NCI-H2029 treated with DMSO at 0.1 percent for 48 hours (cell line): ENCODE data around the gene RAB32.

Experiments used
- DNase-seq: peaks from one replicate; lab custom pipeline; 2025; lab: John Stamatoyannopoulos, UW

Gene RAB32

DNA sequence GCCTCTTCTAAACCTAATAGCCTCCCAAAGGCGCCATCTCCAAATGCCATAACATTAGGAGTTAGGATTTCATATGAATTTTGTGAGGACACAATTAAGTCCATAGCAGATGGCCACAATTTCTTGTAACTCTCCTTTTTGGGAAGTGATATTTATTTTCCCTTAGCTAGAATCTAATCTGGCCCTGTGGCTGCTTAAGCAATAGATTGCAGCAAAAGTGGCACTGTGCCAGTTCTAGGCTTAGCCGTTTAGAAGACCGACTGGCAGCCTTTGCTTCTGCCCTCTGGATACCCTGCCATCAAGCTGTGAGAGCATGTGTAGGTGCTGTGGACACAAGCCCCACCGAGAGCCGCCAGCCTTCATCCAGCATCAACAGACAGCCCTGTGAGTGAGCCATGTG is 39.2 kb downstream of the RAB32 start:
- DNase-seq, result no peak

DNA sequence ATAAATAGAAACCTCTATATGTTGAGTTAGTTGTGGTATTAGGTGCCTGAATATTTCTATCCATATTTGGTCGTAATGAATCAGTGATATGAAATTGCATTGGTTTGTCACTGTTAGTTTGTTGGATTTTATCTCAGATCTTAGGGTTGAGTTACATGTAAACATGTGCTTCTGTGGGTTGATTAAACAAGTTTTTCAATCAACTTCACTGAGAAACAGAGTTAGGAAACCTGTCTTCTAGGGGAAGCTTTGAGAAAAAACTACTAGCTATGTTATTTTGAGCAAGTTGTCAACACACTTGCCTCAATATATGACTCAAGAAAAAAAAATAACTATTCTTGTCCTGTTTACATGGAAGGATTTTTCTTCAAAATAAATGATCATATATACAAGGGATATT is 40.3 kb downstream of the RAB32 start:
- no peak for DNase-seq

DNA sequence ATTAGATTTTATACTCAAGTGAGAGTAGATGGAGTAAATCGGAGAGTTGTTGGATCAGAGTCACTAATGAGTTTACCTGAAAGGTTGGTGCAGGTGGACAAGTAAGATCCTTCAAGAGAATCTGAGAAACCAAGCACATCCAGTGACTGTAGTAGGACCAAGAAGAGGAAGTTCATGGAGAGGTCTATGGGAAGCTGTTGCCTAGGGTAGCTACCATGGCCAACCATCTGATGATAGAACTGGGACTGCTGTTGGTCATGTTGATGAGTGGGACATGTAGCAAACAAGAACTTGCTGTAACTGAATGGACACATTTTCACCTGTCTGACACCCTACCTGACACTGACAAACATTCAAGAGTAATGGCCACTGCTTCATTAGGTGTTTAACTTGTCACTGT is 43.8 kb downstream of the RAB32 start:
- no peak for DNase-seq

DNA sequence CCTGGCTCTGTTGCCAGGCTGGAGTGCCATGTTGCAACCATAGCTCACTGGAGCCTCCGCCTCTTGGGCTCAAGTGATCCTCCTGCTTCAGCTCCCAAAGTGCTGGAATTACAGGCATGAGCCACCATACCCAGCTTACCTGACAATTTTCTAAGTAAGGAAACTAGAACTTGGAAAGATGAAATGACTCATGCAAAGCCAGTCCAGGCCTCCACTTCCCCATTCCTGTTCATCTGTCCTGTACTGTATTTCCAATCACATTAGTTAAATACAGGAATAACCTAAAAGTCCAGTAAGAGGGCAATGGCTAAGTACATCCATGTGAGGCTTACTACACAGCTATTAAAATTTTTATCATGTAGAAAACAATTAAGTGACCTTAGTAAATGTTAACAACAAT is 46.9 kb downstream of the RAB32 start:
- no peak for DNase-seq

DNA sequence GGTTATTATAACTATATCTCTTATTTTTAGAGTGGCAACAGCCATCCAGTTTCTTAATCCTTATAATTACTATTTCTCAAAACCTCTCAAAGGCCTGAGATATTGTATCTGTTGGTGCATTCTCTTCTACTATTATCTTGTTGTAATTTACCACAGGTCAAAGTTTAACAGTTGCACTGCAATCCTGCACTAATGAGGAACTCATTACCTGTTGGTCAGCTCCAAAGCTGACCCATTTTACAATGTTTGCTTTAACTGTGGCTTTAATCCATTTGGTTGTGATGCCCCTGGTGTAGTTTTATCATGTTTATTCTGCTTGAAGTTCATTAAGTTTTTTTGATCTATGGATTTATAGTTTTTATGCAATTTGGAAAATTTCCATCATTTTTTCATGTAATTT is 48.8 kb downstream of the RAB32 start:
- DNase-seq, result no peak

DNA sequence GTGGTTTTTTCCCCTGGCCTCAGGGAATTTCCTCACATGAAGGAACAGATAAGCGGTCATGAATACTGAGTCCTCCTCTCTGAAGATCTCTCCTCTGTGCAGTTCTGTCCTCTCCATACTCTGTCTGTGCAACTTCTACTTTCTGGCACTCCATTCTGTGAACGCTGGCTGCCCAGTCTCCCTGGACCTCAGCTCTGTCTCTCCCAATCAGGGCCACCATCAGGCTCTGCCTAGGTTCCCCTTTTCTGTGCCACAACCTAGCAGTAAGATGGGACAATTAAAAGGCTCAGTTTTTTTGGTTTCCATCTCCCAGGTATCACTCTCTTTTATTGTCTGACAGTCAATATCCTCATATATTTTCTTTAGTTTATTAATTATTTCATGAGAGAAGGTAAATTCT is 50.4 kb downstream of the RAB32 start:
- no peak for DNase-seq

DNA sequence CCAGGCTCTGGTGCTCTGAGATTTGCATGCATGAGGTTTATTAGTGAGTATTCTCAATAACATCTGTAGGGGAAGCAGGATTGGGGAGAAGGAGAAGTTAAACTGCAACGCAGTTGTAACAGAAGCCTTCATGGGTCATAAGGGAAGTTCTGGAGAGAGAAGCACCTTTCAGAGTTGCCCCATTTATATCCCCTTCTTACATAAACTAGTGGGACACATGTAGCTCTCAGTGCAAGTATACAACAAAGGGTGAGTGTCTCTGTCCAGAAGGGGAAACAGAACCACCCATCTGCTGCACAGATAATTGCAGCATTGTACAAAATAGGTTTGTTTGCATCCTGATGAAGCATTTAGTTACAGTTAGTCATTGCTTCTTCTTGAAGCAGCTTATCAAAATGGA is 50.9 kb downstream of the RAB32 start:
- no peak for DNase-seq

DNA sequence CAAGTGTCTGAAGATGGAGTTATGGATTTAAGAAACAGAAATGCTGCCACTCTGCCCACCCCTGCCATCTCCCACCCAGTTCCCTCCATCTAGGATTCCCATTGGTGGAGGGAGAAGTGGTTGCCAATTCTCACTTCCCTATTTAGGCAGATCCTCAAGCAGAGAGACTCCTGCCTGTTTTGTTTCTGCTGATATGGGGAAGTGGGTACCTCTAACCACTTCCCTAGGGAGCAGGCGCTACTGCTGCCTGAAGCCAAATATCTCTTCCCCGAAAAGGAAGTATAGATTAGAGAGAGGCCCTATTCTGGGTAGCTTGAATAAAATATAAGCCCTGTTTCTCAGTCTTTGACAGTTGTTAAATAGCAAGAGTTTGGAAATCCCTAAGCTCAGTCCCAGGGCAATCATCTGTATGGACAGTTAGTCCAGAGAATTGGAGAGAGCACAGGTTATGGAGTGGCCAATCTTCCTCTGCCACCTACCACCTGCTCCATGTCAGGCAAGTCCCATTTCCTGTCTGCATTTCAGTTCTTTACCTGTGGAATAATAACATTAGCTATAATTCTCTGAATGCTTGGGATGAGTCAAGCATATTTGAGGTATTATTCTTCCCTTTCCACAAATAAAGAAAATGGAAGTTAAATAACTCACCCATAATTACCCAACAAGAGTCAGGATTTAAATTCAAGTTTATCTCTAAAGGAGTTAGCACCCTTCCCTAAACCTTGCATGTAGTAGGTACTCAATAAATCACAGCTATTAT is 52.5 kb downstream of the RAB32 start:
- no peak for DNase-seq

DNA sequence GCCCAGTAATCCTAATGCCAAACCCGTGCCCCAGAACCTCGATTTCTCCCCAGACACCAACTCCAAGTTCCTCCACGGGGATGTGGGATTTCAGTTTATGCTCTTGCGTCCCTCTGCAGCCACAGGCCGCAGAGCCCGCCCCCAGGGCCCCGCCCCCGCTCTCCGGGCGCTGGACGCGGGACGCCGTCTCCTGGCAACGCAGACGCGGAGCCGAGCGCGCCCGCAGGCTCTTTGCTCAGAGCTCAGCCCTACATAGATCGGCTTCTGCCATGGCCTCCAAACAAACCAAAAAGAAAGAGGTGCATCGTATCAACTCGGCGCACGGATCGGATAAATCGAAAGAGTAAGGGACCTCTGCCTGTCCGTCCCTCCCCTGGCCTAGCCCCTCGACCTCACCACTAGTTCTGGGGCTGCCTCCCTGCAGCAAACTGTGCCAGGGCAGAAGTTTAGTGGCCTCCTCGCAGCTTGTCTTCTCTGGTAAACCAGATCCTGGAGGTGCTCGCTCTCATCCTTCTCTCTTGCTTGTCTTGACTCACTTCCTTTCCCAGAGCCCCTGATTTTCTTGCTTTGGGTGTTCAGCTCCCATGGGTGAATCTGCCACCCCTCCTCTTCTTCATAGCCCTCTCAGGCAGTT is 55.3 kb downstream of the RAB32 start, which contains the start of gene ADGB:
Gene ADGB (plus strand): TSS at position 201 of the 634 bp plus-strand sequence. CDS start 69 bp downstream, at position 270.
- DNase-seq, result no peak

DNA sequence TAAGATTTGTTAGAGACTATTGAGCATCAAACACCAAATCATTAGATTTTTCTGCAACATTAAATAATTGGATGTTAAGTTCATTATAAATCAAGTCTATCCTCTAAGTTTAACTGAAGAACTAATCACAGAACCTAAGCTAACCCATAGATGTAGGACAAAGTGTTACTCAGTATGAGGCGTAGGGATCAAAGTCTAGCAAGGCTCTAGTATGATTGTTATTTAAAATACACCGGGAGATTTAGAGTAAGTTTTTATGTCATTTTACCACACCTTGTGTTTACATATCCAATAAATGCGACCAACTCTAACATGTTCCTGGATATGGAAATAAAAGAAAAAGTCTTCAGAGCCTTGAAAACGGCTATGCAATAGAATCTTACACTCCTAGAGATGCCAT is 57.7 kb downstream of the RAB32 start:
- DNase-seq, result no peak

DNA sequence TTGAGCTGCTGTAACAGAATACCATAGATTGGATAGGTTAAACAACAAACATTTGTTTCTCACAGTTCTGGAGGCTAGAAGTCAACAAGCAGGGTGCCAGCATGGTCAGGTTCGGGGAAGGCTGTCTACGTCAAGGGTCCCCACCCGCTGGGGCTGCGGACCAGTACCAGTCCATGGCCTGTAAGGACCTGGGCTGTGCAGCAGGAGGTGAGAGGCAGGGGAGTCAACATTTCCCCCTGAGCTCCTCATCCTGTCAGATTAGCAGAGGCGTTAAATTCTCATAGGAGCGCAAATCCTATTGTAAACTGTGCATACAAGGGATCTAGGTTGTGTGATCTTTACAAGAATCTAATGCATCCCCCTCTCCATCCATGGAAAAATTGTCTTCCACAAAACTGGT is 58.9 kb downstream of the RAB32 start:
- DNase-seq, result no peak
